ENCODE results near the gene MYL10. TPM values are rescaled to one million over a fixed set of nuclear protein-coding genes. Genes with fewer than 3 reads are reported as not detected.

MYL10 gene
- total and polyA plus RNA-seq, 2 experiments from 2014 or later, result 1.3 TPM; not detected in 1

GRCh38 chr7:101572156-101572555 is 56.9 kb downstream of the MYL10 start:
- peaks cover 26% of the 10 kb centered on the region for H3K36me3 Mint-ChIP-seq (ENCODE audit: low read depth)
- Histone ChIP-seq H3K9me2 (ENCODE audit: insufficient read depth) (no peaks in the 10 kb centered on the region), H4K20me1 (replicated peaks; ENCODE audit: insufficient read depth) (no peaks in the 10 kb centered on the region), H3K79me2 (replicated peaks; ENCODE audit: insufficient read depth) (no peaks in the 10 kb centered on the region), H3K36me3 (ENCODE audit: insufficient read depth) (no peaks in the 10 kb centered on the region), H2AFZ (no peak overlapping the region), H3K27me3 (ENCODE audit: insufficient read depth) (no peaks in the 10 kb centered on the region), H3K4me3 (no peak overlapping the region), H3K27ac (ENCODE audit: low read depth) (no peak overlapping the region), H3K4me2 (no peak overlapping the region), H3K4me1 (ENCODE audit: insufficient read depth) (peaks cover 12% of the 10 kb centered on the region), H3F3A (replicated peaks; ENCODE audit: low read depth) (no peaks in the 10 kb centered on the region)
- H3K4me1 Mint-ChIP-seq, result peaks cover 16% of the 10 kb centered on the region
- H3K27ac Mint-ChIP-seq, result no peak overlapping the region
- DNase-seq (ENCODE audit: low spot score) (no peak), ATAC-seq (no peak)
- no peak overlapping the region for H3K4me3 Mint-ChIP-seq
- H3K9me3 Mint-ChIP-seq, result peaks cover 41% of the 10 kb centered on the region
- H3K27me3 Mint-ChIP-seq (ENCODE audit: insufficient read depth, low read depth, poor library complexity), result no peaks in the 10 kb centered on the region
- TF ChIP-seq, protein P1, sequence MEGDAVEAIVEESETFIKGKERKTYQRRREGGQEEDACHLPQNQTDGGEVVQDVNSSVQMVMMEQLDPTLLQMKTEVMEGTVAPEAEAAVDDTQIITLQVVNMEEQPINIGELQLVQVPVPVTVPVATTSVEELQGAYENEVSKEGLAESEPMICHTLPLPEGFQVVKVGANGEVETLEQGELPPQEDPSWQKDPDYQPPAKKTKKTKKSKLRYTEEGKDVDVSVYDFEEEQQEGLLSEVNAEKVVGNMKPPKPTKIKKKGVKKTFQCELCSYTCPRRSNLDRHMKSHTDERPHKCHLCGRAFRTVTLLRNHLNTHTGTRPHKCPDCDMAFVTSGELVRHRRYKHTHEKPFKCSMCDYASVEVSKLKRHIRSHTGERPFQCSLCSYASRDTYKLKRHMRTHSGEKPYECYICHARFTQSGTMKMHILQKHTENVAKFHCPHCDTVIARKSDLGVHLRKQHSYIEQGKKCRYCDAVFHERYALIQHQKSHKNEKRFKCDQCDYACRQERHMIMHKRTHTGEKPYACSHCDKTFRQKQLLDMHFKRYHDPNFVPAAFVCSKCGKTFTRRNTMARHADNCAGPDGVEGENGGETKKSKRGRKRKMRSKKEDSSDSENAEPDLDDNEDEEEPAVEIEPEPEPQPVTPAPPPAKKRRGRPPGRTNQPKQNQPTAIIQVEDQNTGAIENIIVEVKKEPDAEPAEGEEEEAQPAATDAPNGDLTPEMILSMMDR (conservative IDR thresholded peaks at IDR 0.05; ENCODE audit: low read depth in 2 of 2), result no peak
- TF ChIP-seq JUNB (IDR thresholded peaks at IDR 0.05; ENCODE audit: unreplicated experiment), result no peak
- TF ChIP-seq ZNF114 (CRISPR knock-in tag; IDR thresholded peaks at IDR 0.05), result no peak
- TF ChIP-seq EZH2 (IDR thresholded peaks at IDR 0.05; ENCODE audit: low read depth, unreplicated experiment), result no peak

GRCh38 chr7:101567230-101567629 is 61.9 kb downstream of the MYL10 start:
- peaks cover 14% of the 10 kb centered on the region for H3K27me3 Mint-ChIP-seq (ENCODE audit: insufficient read depth, low read depth, poor library complexity)
- H3K36me3 Mint-ChIP-seq (ENCODE audit: low read depth), result no peaks in the 10 kb centered on the region; the same call in 1 of the 3 replicates
- Histone ChIP-seq H3K36me3 (ENCODE audit: insufficient read depth) (no peaks in the 10 kb centered on the region), H3K4me2 (no peak overlapping the region), H4K20me1 (replicated peaks; ENCODE audit: insufficient read depth) (no peaks in the 10 kb centered on the region), H3K9me2 (ENCODE audit: insufficient read depth) (no peaks in the 10 kb centered on the region), H3K4me3 (no peak overlapping the region), H3K27ac (ENCODE audit: low read depth) (no peak overlapping the region), H3K27me3 (ENCODE audit: insufficient read depth) (no peaks in the 10 kb centered on the region), H3F3A (replicated peaks; ENCODE audit: low read depth) (peaks cover 6% of the 10 kb centered on the region; the same call in 1 of the 2 replicates), H2AFZ (no peak overlapping the region), H3K4me1 (ENCODE audit: insufficient read depth) (peaks cover 7% of the 10 kb centered on the region; the same call in 1 of the 2 replicates), H3K79me2 (replicated peaks; ENCODE audit: insufficient read depth) (no peaks in the 10 kb centered on the region)
- no peak overlapping the region for H3K27ac Mint-ChIP-seq
- DNase-seq (ENCODE audit: low spot score) (peak; percentile 64), ATAC-seq (no peak)
- peaks cover 21% of the 10 kb centered on the region for H3K9me3 Mint-ChIP-seq
- H3K4me1 Mint-ChIP-seq, result peaks cover 29% of the 10 kb centered on the region
- H3K4me3 Mint-ChIP-seq, result no peak overlapping the region
- TF ChIP-seq EZH2phosphoT487 (IDR thresholded peaks at IDR 0.05; ENCODE audit: unreplicated experiment) (no peak), REST (IDR thresholded peaks at IDR 0.05; ENCODE audit: unreplicated experiment) (no peak), STAT1 (IDR thresholded peaks at IDR 0.05; ENCODE audit: unreplicated experiment) (no peak), CREB1 (CRISPR knock-in tag; IDR thresholded peaks at IDR 0.05; ENCODE audit: low read depth) (no peak), NANOG (IDR thresholded peaks at IDR 0.05; ENCODE audit: borderline replicate concordance) (no peak), JUNB (IDR thresholded peaks at IDR 0.05; ENCODE audit: unreplicated experiment) (no peak), ETS1 (IDR thresholded peaks at IDR 0.05) (no peak), ZNF331 (CRISPR knock-in tag; IDR thresholded peaks at IDR 0.05; ENCODE audit: low read depth) (no peak), POLR2AphosphoS5 (IDR thresholded peaks at IDR 0.05; ENCODE audit: low read depth) (no peak), ZNF114 (CRISPR knock-in tag; IDR thresholded peaks at IDR 0.05) (no peak)
- TF ChIP-seq, protein P1 (conservative IDR thresholded peaks at IDR 0.05; ENCODE audit: low read depth in 2 of 2), result no peak

Measured in GM23338 (cell line).